RPMI7951 (cell line): Measurements from ENCODE around the gene ZNRF1. TPM values are rescaled to one million over a fixed set of nuclear protein-coding genes. Genes with fewer than 3 reads are reported as not detected.

Experiments used
- DNase-seq: peaks from one replicate; pipeline ENCODE4 v3.0.0-alpha.2; 2012; ENCODE audit warnings: low read depth
- total RNA-seq: library from RNA; depleted of rRNA; stranded (reverse); fragments of >200 nt; shearing (Covaris generic); gene quantifications from 2 replicates; pipeline ENCODE4 v1.2.3, GENCODE V29; 2014

The ZNRF1 gene
- total RNA-seq, 1 experiment from 2014 or later = 12.0 TPM

DNA sequence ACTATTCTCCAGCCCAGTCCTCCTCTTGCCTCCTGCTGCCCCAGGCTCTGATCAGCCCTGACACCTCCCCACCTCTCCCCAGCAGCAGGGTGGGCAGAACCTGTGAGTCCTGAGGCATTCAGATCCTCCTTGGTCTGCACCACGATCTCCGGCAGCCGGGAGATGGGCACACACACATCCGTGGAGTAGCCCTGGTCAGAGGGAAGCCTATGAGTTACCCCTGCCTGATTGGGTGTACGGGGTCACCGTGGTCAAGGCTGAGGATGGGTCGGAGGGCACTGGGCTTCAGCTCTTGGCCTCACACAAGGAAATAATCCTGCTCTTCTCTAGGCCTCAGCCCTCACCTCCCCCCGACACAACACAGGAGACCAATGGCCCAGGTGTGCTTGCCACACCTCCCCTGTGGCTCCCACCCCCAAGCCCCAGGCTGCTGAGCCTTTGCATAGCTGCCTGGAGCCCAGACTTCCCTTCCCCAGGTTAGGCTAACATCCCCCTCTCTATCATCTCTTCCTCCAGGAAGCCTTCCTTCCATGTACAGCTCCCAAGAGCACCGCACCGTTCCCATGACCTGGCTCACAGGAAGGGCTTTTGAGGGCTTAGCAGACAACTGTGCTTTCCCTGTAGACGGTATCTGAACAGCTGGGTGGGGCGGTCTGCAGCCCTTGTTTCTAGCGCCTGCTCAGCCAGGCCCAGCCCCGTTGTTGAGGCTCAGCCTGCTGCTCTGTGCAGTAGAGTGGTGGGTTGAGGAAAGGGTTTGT is 114.1 kb downstream of the ZNRF1 start:
- no peak for DNase-seq

DNA sequence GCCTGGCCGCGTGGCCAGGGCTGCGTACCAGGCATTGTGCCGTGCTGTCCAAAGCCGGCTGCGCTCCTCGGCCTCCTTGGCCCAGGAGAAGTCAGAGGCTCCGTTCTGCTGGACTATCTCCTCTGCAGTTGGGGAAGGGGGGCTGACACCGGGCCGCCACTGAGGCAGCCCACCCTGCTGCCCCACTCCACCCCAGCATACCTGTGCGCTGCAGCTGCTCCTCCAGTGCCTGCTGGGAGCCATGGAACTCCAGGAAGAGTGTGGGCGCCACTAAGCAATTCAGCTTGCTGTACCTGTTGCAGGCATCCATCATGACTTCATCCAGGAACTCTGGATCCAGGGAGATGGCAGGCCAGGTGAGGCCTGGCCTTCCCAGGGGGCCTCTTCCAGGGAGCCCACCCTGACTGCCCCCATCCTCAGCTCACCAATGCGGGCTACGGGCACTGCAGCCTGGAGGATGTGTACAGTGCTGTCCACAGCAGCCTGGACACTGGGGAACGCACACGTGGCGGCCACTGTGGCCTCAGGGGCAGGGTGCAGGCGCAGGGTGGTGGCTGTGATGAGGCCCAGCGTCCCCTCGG is 114.8 kb downstream of the ZNRF1 start:
- no peak for DNase-seq

DNA sequence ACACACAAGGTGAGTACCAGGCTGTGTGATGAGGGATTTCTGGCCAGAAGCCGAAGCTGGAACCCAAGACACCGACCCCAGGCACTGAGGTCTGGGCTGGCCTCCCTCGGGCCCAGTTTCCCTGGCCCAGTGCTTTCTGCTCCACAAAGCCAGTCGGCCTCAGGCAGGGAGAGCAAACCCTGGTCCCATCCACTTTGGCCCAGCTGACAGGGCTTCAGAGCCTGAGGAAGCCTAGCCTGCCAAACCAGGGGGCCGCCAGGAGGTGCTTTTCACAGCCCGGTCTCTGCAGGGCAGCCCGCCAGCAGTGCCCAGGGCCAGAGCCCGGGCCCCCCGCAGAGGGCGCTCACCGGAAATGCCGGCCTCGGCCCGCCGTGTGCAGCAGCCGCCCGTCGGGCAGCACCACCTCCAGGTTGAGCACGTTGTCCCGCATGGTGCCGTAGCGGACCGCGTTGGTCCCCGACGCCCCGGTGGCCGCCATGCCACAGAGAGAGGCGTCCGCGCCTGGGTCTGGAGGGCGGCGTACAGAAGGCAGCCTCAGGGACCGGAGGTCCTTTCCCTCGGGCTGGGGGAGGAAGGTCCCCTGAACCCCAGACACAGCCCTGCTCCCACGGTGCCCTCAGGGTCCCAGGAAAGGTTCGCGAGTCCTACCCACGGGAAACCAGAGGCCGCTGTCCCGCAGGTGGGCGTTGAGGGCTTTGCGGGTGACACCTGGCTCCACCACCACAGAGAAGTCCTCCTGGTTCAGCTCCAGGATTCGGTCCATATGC is 115.5 kb downstream of the ZNRF1 start:
- DNase-seq = peak; percentile 32

DNA sequence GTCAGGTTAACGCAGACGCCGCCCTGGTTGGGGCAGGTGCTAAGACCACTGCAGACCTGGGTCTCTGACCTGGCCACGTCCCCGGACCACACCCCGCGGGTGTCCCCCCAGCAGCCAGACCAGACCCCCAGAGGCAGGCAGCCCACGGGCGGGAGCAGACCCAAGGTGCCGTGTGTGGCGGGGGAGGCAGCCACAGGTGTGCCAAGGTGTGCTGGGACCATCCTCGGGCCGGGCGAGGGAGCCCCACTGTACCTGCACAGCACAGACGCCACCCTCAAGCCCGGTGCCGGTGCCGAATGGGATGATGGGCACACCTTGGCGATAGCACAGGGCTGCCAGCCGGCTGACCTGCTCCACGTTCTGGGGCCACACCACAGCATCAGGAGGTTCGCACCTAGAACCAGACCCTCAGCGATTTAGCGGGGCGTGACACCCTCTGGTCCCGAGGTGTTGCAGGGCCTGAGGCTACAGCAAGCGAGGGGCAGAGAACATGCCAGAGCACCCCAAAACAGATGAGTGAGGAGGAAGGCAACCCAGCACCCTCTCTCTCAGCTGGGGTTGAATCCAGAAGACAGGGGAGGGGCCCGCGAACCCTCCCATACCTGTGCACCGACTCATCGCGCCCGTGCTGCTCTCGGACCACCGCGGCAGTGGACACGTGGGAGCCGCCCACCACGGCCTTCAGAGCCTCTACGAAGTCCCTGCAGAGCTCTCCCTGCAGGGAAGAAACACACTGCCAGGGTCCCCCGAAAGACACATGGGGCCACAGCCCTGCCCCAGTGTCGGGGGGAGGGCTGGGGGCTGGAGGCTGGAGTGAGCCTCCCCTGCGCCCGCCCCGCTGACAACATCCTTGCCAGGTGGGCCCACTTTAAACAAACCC is 116.4 kb downstream of the ZNRF1 start:
- DNase-seq = no peak

DNA sequence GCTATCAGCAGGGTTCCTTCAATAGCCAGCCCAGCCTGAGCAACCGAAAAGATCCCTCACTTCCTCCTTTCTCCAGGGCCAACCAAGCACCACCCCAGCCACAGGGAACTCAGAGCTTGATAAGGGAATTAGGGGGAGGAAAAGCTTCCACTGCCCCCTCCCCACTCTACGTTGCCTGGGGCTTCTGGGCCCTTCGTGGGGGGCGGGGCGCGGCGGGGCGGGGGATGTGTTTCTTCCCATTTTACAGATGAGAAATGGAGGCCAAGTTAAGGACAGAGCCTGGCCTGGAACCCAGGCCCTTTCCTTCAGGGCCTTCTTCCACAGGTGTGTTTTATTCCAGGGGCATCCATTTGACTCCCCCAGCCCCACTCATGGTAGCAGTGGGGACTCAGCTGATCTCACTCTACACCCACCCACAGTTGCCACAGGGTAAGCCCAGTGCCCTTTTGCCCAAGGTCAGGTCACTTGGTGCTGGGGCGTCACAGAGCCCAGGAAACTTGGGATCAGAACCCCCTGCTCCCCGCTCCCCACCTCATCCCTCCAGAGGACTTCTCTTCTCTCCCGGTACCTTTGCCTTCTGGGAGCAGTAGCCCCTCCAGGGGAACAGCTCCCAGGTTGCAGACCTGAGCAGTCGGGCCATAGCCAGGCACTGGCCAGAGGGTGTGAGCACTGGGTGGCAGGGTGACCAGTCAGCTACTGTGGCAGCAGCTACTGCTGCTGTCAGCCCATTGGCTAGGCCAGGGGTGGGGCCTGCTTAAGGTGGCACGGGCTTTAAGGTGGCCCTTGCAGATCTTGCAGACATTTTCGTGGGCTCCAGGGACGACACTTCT is 117.5 kb downstream of the ZNRF1 start, which contains the start of gene LDHD:
LDHD (minus strand) TSS at position 700 of the 830 bp plus-strand sequence; CDS start at position 640, 60 bp downstream.
- DNase-seq = peak; percentile 73

DNA sequence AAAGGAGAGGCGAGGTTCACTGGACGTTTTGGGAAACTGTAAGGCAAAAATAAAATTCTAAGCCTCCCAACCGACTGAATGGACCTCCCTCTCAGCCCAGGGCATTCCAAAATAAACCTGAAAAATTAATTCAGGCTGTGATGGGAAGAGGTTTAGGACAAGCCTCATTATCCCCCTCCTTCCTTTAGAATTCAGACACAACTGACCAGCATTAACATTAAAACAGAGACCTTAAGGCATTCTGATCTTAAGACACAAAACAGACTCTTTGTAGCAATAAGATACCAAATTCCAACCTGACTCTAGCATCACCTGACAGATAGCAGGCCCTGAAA is 118.1 kb downstream of the ZNRF1 start:
- no peak for DNase-seq

DNA sequence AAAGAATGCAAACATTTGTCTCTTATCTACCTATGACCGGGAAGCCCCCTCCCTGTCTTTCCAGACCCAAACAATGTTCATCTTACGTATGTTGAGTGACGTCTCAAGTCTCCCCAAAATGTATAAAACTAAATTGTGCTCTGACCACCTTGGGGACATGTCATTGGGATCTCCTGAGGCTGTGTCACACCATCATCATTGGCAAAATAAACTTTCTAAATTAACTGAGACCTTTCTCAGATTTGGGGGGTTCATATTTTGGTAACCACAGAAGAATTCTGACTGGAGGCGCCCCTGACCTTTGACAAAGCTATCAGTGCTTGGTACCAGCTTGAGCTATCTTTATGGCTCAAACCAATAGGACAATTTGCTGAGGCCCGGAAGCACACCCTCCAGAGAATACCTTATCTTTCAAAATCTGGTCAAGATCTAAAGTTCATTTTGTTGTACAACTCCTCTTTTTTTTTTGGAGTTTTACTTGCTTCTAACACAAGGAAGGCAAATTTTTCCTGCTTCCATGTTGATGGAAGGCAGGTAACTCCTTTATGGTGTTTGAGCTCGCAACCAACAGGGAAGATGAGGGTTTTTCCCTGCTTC is 120.2 kb downstream of the ZNRF1 start:
- no peak for DNase-seq

DNA sequence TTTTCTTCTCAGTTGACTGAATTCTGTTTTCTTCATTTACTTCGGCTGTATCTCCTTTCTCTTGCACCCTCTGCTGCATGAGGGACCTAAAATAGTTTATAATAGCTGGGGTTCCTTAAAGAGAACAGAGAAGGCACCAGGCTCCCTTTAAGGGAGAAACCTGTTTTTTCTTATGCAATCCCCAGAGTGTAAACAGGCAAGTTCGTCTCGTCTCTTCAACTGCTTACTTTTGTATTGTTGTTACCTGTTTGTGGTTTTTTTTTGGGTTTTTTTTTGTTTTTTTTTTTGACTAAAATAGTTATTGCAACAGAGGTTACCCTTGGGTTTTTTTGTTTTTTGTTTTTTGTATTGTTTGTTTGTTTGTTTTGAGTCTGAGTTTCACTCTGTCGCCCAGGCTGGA is 121.4 kb downstream of the ZNRF1 start:
- DNase-seq = no peak

DNA sequence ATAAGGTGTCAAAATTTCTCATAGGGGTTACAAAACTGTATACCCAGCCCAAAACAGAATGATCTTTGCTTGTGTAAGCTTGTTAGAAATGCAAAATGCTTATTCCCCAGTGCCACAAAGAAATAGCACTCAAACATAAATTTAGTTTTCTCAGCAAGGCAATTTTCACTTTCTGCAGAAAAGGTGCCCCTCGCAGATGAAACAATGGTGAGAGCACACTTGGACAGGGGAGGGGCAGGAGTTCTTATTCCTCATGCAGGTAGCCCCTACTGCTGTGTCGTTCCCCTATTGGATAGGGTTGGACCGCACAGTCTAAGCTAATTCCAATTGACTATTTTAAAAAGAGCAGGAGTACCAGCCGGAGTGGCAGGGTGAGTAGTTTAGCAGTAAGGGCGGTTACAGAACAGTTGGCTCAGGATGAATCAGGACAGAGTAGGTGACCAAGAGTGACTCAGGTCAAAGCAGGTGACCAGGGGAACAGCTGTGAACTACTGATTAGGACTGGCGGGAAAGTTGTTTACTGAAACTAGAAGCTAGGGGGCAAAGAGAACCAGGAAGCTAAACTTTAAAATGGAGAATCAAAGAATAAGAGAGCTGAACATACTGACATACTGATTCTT is 123.2 kb downstream of the ZNRF1 start:
- DNase-seq = no peak

DNA sequence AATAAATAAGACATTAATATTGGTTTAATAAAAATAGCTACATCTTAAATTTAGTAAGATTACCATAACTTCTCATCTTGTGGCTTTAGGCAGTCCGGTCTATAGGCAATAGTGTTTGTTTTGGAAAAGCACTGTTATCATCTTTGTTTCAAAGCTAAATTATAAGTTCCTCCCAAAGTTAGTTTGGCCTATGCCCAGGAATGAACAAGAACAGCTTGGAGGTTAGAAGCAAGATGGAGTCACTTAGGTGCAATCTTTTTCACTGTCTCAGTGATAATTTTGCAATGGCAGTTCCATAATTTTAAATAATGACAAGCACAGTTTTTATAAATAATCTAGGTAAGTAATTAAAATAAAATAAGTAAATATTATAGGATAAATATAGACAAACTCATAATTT is 123.8 kb downstream of the ZNRF1 start:
- DNase-seq = no peak

DNA sequence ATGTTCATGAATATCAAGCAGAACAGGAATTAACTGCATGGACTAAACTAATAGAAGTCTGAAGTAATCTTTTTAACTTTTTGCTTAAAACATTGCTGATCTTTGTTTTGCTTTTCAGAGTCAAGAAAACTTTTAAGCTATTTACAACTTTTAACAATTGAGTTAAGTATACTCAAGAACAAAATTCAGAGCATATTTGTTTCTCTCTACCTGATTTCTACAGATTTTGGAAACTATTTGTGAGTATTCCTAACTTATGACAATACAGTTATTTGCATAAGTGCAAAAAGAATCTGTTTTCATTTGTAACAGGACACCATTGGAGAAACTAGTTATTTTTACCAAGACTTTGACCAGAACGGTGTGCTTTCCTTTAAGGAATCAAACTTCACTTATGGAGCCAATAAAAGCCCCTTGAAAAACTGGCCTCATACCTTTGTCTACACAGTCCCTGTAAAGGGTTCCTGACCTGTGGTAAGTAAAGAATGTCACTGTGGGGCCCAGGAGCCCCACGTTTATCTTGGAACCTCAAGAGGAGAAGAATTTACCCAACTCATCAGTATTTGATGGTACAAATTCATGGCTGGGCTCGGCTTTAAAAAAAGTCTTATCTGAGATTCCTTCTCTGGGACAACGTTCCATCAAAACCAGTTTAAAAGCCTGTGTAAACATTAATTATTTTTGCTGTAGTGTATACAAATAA is 129.0 kb downstream of the ZNRF1 start:
- no peak for DNase-seq

DNA sequence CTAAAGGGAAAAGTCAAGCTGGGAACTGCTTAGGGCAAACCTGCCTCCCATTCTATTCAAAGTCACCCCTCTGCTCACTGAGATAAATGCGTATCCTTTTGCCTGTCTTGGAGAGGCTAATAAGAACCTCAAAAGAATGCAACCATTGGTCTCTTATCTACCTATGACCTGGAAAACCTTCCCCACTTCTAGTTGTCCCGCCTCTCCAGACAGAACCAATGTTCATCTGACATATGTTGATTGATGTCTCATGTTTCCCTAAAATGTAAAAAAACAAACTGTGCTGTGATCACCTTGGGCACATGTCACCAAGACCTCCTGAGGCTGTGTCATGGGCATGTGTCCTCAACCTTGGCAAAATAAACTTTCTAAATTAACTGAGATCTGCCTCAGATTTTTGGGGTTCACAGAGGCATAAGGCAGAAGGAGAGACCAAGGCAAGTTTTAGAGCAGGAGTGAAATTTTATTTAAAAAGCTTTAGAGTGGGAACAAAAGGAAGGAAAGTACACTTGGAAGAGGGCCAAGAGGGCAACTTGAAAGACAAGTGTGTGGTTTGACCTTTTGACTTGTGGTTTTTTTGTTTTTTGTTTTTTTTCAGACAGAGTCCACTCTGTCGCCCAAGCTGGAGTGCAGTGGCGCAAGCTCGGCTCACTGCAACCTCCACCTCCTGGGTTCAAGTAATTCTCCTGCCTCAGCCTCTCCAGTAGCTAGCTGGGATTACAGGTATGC is 130.8 kb downstream of the ZNRF1 start:
- DNase-seq = peak; percentile 51

DNA sequence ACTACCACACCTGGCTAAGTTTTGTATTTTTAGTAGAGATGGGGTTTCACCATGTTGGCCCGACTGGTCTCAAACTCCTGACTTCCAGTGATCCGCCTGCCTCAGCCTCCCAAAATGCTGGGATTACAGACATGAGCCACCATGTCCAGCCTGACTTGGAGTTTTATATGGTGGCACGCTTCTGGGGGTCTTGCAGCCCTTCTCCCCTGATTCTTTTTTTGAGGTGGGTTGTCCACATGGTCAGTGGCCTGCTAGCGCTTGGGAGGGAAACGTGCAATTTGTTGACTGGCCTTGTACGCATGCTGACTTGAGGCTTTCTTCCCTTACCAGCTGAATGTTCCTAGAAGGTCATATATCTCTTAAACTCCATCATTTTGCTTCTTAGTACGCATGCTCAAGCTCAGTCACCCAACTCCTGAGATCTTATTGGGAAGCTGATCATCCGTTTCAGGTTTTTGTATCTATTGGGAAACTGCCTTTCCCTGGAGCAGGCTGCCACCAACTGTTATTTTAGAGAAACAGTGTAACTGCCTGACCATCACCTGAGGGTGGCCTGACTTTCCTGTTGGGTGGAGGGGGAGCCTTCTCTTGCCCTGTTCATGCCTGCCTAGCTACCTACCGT is 131.4 kb downstream of the ZNRF1 start:
- peak; percentile 19 for DNase-seq

DNA sequence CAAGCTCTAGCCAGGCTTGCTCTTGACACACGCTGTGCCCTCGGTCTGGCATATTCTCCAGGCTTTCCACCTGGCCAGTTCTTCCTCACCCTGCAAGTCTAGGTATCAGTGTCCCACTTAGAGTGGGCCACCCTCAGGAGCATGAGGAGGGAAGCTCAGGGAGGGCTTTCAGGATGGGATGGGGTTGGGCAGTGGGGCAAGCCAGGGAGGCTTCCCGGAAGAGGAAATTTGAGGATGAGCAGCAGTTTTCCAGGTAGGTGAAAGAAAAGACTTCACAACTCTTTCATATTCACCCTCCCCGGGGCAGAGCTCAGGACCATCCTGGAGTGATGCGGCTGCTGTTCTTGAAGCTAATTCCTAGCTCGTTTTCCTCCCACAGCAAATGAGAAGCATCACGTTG is 132.3 kb downstream of the ZNRF1 start:
- DNase-seq = no peak

DNA sequence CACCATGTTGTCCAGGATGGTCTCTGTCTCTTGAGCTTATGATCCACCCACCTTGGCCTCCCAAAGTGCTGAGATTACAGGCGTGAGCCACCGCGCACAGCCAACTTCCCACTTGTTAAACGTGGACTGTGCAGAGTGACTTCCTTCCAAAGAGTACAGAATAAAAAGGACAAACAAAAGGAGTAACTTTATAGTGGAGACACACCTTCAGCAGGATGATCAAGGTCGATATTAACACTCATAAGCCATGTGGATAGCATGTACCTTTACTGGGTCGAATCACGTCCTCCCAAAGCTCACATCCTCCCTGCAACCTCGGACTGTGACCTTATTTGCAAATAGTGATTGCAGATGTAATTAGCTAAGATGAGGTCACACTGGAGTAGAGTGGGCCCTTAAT is 139.4 kb downstream of the ZNRF1 start:
- DNase-seq = no peak

DNA sequence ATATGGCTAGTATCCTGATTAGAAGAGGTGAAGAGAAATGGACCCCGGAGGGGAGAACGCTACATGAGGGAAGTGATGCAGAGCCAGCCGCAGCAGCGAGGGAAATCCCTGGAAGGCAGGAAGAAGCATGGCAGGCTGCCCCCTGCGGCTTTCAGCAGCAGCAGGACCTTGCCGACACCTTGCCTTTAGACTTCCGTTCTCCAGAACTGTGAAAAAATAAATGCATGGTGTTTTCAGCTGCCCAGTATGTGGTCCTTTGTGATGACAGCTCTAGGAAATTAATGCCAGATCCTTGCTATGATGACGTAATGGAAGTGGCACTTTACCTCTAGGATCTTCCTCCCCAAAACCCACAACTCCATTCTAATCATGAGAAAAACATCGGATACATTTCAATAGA is 139.8 kb downstream of the ZNRF1 start:
- DNase-seq = peak; percentile 56

DNA sequence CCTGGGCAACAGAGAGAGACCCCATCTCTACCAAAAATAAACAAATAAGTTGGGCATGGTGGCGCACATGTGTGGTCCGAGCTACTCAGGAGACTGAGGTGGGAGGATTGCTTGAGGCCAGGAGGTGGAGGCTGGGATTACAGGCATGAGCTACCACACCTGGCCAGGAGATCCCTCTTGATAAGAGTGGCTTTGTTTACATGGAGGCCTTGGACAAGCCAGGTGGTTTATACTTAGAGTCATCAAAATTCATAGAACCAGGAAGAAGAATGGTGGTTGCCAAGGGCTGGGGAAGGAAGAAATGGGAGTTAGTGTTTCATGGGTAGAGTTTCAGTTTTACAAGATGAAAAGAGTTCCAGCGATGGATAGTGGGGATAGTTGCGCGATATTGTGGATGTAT is 140.7 kb downstream of the ZNRF1 start:
- DNase-seq = no peak

DNA sequence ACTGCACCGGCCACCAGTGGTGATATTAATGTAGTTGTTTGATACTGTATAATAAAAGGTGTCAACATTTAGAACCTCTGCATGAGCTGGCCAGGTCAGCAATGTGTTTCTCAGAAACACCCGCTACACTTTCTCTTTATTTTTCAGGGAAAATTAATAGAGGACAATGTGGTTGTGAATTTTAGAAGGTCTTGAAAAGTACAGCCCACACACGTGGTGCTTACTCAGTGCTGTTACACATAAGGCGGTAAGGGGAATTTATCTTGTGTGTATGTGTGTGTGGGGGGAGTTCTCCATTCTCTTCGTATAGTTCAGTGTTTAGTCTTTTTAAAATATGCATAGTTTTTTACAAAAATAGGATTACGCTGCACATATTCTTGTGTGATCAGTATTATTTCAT is 145.1 kb downstream of the ZNRF1 start:
- no peak for DNase-seq

DNA sequence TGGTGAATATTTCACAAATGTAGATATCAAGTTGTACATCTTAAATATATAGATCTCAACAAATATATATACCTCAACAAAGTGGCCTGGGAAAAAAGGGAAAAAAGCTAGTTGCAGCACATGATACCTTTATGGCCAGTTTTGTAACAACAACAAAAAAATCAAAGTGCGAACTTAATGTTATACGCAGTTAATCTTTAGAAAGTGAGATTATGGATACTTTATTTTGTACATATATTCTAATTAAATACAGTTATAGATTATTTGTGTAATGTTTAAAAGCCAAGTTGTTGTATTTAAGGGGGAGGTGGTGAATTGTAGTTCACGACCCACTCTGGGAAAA is 149.1 kb downstream of the ZNRF1 start:
- no peak for DNase-seq
